SU-DHL-6 (cell line): ENCODE results near the gene AOC3.

Source experiments
- H2AFZ ChIP-seq: fragments of 200-600 bp; sonication (generic); 2 replicates; pipeline ENCODE4 v1.6.1; 2014; ENCODE audit warnings: low read depth, mild to moderate bottlenecking, moderate library complexity, mixed read lengths, antibody characterized with exemption, low read length; ENCODE audit not compliant: severe bottlenecking
- H3F3A ChIP-seq: fragments of 200-600 bp; shearing (Covaris generic); 2 replicates; pipeline ENCODE4 v1.6.0; 2016; ENCODE audit warnings: antibody characterized with exemption, mild to moderate bottlenecking; ENCODE audit not compliant: insufficient read depth
- H3K27ac ChIP-seq: fragments of 200-600 bp; sonication (generic); 2 replicates; pipeline ENCODE4 v1.5.1; 2016; ENCODE audit warnings: low read depth, mild to moderate bottlenecking, low read length, moderate library complexity, mixed read lengths
- H3K27me3 ChIP-seq: fragments of 200-600 bp; sonication (generic), shearing (Covaris generic); 2 replicates; pipeline ENCODE4 v1.6.0; 2014; ENCODE audit warnings: mild to moderate bottlenecking, low read length
- H3K36me3 ChIP-seq: fragments of 200-600 bp; sonication (generic); 2 replicates; pipeline ENCODE4 v1.6.1; 2014; ENCODE audit warnings: mild to moderate bottlenecking, low read length, mixed read lengths
- H3K4me2 ChIP-seq: fragments of 300-600, 200-600 bp; shearing (Covaris generic), sonication (generic); 2 replicates; pipeline ENCODE4 v1.6.0; 2014; ENCODE audit warnings: low read length, low read depth, mild to moderate bottlenecking; ENCODE audit not compliant: poor library complexity, severe bottlenecking
- H3K4me3 ChIP-seq: fragments of 200-600 bp; sonication (generic); 2 replicates; pipeline ENCODE4 v1.5.1; 2014; ENCODE audit warnings: antibody characterized with exemption, low read length, mild to moderate bottlenecking, mixed read lengths; ENCODE audit not compliant: insufficient read depth, poor library complexity, severe bottlenecking
- H3K79me2 ChIP-seq: fragments of 200-600 bp; sonication (generic); 2 replicates; pipeline ENCODE4 v1.6.1; 2014; ENCODE audit warnings: mild to moderate bottlenecking, low read length, moderate library complexity; ENCODE audit not compliant: insufficient read depth
- H3K9ac ChIP-seq: fragments of 200-600 bp; sonication (generic); 2 replicates; pipeline ENCODE4 v1.7.0; 2014; ENCODE audit warnings: mild to moderate bottlenecking, low read length
- H3K9me2 ChIP-seq: fragments of 200-600 bp; sonication (generic); replicated peaks from 2 replicates; pipeline ENCODE4 v1.6.1; 2014; ENCODE audit warnings: low read length; ENCODE audit not compliant: insufficient read depth
- H3K9me3 ChIP-seq: fragments of 200-600 bp; sonication (generic); 2 replicates; pipeline ENCODE4 v1.6.1; 2014; ENCODE audit warnings: low read length, mixed read lengths; ENCODE audit not compliant: insufficient read depth
- H4K20me1 ChIP-seq: fragments of 200-600 bp; sonication (generic); 2 replicates; pipeline ENCODE4 v1.6.1; 2014; ENCODE audit warnings: low read depth, mild to moderate bottlenecking, antibody characterized with exemption, low read length, moderate library complexity, mixed read lengths
- CTCF ChIP-seq: fragments of 200-600 bp; sonication (generic); IDR thresholded peaks from one replicate; pipeline ENCODE4 v1.5.1; 2017; ENCODE audit warnings: antibody characterized with exemption, mild to moderate bottlenecking, low read length, moderate library complexity; ENCODE audit not compliant: insufficient read depth, poor library complexity, severe bottlenecking
- EZH2phosphoT487 ChIP-seq: fragments of 200-600 bp; sonication (generic), shearing (Covaris generic); conservative IDR thresholded peaks from 2 replicates; pipeline ENCODE4 v1.6.1; 2018; ENCODE audit warnings: mild to moderate bottlenecking, antibody characterized with exemption, low read length, moderate library complexity, mixed read lengths

The AOC3 gene

GRCh38 chr17:42846594-42847280, 4.3 kb upstream of the AOC3 start:
- H3K27ac ChIP-seq, result no peak overlapping the region
- no peak overlapping the region for H3K4me2 ChIP-seq
- peaks cover 4% of the 10 kb centered on the region; the same call in 1 of the 2 replicates for H3K36me3 ChIP-seq
- no peaks in the 10 kb centered on the region for H3K79me2 ChIP-seq
- TF ChIP-seq CTCF (no peak), EZH2phosphoT487 (no peak)
- H3K9ac ChIP-seq, result no peak overlapping the region
- H3K9me3 ChIP-seq, result no peaks in the 10 kb centered on the region
- no peak overlapping the region for H2AFZ ChIP-seq
- H4K20me1 ChIP-seq, result no peaks in the 10 kb centered on the region
- no peaks in the 10 kb centered on the region for H3K27me3 ChIP-seq
- no peaks in the 10 kb centered on the region for H3K9me2 ChIP-seq
- no peak overlapping the region for H3K4me3 ChIP-seq
- no peaks in the 10 kb centered on the region for H3F3A ChIP-seq

GRCh38 chr17:42848093-42848492, 2.9 kb upstream of the AOC3 start:
- Histone ChIP-seq H3K36me3 (peaks cover 4% of the 10 kb centered on the region; the same call in 1 of the 2 replicates), H2AFZ (no peak overlapping the region), H4K20me1 (no peaks in the 10 kb centered on the region), H3F3A (no peaks in the 10 kb centered on the region), H3K9ac (no peak overlapping the region), H3K4me3 (no peak overlapping the region), H3K9me3 (no peaks in the 10 kb centered on the region), H3K27ac (no peak overlapping the region), H3K4me2 (no peak overlapping the region), H3K79me2 (no peaks in the 10 kb centered on the region), H3K9me2 (no peaks in the 10 kb centered on the region), H3K27me3 (no peaks in the 10 kb centered on the region)
- TF ChIP-seq EZH2phosphoT487, result no peak
- TF ChIP-seq CTCF, result no peak

- no peak overlapping the region for H3K4me2 ChIP-seq
- H2AFZ ChIP-seq, result no peak overlapping the region
- no peaks in the 10 kb centered on the region for H3K36me3 ChIP-seq
- H3K9me2 ChIP-seq, result no peaks in the 10 kb centered on the region
- no peaks in the 10 kb centered on the region for H3K27me3 ChIP-seq
- H3K9ac ChIP-seq, result no peak overlapping the region
- H3K4me3 ChIP-seq, result no peak overlapping the region
- H3K27ac ChIP-seq, result no peak overlapping the region
- no peaks in the 10 kb centered on the region for H4K20me1 ChIP-seq
- no peaks in the 10 kb centered on the region for H3K9me3 ChIP-seq
- TF ChIP-seq EZH2phosphoT487 (no peak), CTCF (no peak)
- no peaks in the 10 kb centered on the region for H3K79me2 ChIP-seq
- no peaks in the 10 kb centered on the region for H3F3A ChIP-seq
These were observed 2.0 kb upstream of the AOC3 start for GRCh38 chr17:42849031-42849430.
